ENCODE results near the gene BLOC1S5.

Gene BLOC1S5, protein sequence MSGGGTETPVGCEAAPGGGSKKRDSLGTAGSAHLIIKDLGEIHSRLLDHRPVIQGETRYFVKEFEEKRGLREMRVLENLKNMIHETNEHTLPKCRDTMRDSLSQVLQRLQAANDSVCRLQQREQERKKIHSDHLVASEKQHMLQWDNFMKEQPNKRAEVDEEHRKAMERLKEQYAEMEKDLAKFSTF

DNA sequence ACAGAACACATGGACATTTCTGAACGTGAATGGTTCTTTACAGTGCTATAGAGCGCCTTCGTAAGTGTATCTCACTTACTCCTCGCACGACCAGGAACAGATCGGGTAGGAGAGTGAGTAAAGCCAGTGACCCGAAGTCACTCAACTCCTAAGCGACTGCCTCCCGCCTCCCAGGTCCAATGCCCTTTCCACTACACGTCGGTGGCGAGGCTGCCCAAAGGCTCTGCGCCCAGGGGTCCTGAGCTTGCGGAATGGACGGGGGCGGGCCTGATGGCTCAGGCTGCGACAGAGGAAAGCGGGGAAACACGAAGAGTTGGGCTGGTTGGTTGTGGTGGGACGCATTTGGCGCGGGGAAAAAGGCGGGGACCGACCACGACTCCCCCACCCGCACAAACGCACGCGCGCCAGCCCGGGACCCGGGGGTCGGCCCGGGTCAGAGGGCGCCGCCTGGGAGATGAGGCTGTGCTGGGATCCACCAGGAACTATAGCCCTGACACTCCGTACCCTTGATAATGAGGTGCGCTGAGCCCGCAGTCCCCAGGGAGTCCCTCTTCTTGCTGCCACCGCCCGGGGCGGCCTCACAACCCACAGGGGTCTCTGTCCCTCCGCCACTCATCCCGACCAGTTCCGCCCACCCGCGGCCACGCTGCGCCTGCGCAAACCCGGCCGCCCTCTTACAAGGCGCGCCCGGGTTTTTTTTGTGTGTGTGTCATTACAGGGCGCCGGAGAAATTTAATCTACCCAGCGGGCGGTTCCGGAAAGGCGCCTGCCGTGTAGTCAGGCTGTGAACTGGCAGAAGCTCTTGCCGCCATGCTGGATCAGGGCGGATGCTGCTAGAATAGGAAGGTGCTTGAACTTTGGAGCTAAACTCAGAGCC is at the start of gene BLOC1S5:
Gene BLOC1S5 (minus strand): TSS at position 629 of the 877 bp plus-strand sequence. CDS start 13 bp downstream, at position 616.
- peak; percentile 98 for DNase-seq

DNA sequence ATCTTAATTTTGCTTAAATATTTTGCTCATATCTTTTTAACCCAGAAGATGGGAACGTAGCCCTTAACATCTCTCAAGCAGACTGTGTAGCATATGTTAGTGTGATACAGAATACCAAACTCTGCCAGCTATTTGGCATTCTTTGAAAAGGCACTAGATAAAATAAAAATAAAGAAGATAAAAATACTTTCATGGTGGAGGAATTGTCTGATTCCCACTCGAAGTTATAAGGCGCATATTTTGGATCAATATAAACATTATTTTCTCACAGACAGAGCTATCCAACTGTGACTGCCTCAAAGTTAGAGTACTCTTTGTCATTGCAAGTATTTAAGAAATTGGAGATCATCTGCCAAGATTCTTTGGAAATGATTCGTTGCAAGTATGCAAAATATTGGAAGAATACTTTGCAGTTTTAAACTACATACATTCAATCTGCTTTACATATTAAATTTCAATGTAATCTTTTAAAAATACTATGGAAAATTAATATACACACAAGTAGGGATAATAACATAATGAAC is 49.0 kb upstream of the BLOC1S5 start:
- DNase-seq, result no peak

DNA sequence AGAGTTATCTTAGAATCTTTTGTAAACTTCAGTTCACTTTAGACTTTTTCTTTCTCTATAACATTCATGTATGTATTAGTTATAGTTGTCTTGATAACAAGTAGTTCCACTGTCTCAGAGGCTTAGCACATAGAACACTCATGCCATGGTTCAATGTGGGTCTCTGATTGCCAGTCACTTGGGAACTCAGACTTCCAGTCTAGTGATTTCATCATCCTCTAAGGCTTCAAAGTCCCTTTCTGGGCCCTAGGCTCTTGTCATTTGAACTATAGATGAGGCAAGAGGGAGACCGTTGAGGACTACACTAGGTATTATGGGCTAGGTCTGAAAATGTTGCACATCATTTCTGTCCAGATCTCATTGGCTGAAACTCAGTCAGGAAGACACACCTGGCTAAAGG is 46.5 kb upstream of the BLOC1S5 start:
- DNase-seq, result no peak

DNA sequence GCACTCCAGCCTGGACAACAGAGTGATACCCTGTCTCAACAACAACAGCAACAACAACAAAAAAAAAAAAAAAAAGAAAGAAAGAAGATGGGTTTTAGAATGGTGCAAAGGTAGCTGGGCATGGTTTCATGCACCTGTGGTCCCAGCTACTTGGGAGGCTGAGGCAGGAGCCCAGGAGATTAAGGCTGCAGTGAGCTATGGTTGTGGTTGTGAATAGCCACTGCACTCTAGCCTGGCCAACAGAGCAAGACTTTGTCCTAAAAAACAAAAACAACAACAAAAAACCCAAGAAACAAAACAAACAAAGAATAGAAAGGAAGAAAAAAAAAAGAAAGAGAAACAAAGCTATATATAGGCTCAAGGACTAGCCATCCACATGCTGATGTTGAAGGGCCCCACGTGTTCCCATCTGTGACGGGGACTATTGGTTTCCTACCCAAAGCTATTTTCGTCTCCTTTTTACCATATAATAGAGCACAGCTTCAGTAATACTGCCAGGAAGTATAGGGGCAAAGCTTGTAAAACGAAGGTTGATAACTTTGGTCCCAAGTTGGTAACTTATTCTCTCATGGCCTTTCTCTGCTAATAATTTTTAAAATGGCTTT is 46.0 kb upstream of the BLOC1S5 start:
- DNase-seq, result no peak

DNA sequence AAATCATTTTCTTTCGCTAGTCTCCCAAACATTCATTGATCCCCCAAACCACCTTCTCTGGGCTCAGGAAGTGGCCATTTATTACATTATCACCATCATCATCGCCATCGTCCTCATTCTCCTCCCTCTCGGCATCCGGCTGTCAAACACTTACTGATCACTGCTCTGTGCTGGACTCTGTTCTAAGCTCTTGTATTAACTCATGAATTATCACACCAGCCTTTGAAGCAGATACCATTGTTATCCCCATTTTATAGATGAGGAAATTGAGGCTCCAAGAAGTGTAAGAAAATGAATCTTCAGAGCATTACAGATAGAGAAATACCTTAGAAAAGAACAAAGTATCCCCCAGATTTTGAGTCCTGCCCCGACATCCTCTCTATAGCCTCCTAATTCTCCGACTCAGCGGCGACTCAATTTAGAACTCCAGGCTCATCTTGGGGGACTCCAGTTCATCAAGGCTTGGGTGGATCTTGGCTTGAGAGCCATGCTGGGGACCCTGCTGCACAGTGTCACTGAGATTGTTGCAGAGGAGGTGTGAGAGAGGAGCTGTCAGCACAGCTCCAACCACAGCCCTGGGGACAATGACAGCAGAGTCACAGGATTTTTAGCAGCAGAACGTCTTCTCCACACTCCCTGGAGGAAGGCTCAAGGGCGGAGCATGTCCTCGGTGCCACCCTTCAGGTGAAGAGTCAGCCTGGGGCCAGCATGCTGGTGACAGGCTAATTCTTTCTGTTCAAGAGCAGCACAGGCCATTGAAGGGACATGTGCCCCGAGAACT is 44.8 kb upstream of the BLOC1S5 start:
- DNase-seq, result no peak

DNA sequence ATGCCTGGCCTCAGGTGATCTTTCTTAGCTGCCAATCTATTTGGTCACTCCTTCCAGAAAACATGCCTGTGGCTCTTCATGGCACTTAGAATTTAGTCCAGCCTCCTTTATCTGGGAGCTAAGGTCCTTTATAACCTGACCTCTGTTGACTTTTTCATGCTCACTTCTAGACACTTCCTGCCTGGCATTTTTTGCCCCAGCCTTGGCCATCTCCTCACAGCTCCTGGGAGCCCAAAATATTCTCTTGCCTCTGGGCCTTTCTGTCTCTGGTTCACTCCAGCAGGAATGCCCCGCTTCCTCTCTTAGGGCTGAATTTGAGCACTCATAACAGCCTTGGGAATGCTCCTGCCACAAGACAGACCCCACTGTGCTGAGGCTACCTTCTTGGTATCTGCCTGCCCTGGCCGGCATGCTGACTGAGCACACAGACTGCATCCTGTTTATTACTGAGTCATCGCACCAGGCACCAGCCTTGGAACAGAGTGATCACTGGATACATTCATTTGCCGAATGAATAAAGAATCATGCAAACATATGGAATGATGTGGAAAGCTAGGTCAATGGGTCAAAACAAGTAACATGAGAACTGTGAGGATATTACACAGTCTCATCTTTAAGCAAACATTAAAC is 44.0 kb upstream of the BLOC1S5 start:
- no peak for DNase-seq

DNA sequence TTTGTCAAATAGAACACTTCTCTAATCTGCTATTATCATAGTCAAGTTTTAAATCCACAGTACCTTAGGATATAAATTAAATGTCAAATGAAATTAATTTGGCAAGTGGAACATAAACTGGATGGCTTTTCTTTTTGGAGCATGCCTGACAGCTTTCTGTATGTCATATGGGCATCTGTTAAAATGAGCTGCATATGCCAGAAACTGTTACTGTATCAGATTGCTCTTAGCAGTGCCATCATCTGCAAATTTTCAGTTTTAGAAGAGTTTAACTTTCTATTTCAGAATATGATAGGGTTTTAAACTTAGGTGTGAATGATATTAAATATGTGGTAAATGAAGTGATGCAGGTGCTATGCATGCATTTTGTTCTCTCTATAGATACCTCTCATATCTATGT is 41.6 kb upstream of the BLOC1S5 start:
- no peak for DNase-seq

DNA sequence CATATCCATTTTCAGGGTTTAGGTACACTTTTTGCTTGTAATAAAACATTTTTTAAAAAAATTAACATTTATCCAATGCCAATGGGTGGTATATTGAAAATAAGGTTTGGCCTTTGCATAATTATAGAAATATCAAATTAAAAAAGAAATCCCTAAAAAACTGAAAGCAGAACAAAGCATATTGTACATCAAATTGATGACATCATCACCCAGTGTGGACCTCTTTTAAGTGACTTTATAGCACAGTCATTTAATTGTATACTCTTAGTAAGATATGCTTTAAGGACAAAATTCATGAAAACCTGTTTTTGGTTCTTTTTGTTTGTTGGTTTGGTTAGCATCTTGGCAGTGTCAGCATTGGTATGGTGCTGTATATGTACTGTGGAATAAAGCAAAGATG is 39.5 kb upstream of the BLOC1S5 start:
- DNase-seq, result no peak

DNA sequence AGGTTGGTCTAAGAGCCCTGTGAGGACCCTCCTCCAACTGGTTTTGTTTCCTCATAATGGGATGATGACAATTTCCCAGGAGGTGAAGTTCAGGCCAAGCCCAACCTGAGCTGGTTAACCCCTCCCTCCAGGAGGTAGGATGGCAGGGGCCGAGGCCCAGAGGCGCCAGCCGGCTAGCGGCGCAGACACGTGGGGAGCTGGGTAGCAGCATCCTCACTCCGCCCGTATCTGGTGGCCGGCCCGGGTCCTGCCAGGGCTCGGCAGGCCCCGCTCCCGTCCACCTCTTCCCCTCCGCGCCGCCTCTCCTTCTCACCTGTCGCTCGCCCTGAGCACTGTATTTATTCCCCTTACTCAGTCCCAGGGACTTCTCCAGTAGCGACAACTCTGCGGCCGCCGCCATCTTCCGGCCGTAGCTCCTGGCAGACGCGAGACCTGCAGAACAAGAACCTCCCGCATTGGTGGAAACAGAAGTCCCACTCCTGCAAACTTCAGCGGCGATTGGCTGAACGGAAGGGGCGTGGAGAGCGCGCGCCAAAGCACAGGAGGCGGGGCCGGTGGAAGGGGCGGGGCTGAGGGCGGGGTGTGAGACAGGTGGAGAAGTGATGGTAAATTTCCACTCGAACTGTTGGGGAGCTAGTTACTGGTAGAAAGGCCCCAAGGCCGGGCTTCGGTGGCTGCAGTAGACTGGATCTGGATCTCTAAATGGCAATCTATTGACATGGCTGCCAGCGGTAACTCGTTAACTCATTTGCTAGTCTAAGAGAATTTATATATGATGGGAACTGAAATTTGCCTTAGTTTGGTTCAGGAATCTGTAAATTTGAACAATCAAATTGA is 38.2 kb upstream of the BLOC1S5 start, which contains the start of gene EEF1E1:
Gene EEF1E1 (minus strand): TSS at position 427 of the 837 bp plus-strand sequence. CDS start 27 bp downstream, at position 400.
- peak; percentile 98 to 100 for DNase-seq

DNA sequence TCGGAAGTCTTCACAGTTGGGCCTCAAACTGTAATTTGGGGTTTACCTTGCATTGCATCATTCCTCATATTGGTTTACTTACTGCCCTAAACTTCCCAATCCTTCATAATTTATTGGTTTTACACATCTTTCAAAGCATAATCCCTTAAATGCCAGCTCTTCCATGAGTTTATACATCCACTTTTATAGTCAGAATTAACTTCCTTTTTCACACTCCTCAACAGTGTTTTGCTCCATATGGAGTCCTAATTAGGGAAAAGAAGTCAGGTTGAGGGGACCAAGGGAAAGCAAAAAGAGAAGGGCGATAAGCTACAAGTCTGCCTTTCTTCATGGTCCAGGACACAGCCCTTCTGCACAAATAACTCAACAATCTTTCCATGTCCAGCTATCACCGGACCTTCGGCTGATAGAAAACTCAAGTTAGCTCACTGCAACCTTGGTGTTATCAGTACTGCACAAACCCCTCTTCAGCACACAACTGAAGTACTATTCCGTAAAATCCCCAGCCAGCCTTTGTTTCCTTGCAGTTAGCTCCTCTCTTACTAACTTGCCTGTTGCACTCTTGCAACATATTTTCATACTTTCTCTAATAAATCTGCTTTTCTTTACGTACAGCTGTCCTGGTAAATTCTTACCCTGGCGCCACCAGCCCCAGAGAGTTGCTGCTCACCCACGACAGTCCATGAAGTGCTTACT is 36.1 kb upstream of the BLOC1S5 start:
- DNase-seq, result no peak

DNA sequence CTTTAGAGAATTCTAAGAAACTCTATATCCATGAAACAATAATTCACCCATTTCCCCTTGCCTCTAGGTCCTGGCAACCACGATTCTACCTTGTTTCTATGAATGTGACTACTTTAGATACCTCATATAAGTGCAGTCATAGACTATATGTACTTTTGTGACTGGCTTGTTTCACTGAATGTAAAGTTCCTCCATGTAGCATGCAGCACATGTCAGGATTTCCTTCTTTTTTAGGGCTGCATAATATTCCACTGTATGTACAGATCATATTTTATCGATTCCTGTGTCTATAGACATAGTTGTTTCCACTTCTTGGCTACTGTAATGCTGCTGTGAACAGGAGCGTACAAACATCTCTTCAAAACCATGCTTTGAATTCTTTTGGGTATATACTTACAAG is 26.5 kb upstream of the BLOC1S5 start:
- no peak for DNase-seq

DNA sequence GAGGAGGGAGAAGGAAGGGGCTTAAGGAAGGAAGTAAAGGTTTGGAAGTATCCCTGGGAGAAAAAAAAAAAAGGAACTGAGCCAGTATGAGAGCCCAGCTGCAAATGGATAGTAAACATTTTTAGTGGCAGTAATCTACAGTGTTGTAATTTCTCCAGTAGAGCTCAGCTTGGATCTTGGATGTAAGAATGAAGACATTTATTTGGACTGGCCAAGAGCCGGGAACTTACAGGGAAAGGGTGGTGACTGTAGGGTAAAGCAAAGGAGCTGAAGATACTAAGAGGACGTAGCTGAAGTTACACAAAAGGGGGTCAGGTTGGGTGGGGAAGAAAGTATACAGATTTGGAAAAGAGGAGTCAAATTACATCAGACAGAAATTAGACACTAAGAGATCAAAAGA is 24.7 kb upstream of the BLOC1S5 start:
- no peak for DNase-seq

DNA sequence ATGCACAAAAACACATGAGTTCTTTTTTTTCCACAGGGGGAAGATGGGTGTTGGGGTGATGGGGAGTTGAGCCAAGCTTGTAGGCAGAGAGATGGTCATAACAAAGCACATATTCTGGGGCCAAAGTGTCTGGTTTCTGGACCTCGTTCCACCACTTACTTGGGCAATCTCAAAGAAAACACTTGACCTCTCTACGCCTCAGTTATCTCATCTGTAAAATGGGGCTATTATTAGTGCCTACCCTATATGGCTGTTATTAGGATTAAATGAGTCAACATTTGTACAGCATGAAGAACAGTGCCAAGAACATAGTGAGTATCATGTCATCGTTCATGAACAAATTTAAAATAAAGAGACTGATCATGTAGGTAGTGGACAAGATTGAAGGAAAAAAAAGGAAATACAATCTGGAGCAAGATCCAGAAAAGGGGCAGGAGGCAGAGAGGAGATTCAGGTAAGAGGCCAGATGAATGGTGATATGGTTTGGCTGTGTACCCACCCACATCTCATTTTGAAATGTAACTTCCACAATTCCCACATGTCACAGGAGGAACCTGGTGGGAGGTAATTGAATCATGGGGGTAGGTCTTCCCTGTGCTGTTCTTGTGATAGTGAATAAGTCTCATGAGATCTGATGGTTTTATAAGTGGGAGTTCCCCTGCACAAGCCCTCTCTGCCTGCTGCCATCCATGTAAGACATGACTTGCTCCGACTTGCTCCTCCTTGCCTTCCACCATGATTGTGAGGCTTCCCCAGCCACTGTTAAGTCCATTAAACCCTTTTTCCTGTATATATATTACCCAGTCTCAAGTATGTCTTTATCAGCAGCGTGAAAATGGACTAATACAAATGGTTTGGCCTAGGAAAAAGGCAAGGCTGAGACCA is 23.9 kb upstream of the BLOC1S5 start:
- DNase-seq, result no peak

DNA sequence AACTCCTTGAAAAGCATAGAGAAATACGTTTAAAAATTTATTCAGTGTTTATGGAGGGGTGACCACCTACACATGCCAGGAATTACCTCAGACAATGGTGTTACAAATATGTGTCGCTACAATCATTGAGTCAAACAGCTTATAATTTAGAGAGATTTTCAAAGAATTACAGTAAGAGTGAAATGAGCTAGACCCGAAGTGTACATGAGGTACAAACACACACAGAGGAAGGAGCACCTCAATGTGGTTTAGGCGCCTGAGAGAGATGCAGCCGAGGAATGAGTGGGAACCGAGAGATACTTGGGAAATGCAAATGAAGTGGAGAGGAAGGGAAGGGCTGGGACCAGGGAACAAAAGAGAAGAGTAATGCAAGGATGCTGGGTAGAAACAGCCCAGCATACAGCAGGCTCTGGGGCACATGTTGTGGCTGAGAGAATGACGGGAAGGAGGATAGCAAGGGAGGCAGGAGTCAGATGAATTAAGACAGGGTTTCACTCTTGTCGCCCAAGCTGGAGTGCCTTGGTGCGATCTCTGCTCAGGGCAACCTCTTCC is 22.6 kb upstream of the BLOC1S5 start:
- no peak for DNase-seq

DNA sequence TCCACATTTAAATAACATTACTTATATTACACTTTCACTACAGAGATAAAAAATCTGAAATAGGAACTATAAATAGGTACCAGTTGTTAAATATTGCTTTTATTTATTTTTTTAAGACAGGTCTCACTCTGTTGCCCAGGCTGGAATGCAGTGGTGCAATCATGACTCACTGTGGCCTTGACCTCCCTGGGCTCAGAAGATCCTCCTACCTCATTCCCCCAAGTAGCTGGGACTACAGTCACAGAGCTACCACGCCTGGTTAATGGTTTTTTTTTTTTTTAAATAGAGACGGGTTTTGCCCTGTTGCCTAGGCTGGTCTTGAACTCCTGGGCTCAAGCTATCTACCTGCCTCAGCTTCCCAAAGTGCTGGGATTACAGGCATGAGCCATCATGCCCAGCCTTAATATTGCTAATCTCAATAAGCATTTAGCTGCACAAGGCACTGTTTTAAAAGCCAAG is 20.9 kb upstream of the BLOC1S5 start:
- DNase-seq, result no peak

DNA sequence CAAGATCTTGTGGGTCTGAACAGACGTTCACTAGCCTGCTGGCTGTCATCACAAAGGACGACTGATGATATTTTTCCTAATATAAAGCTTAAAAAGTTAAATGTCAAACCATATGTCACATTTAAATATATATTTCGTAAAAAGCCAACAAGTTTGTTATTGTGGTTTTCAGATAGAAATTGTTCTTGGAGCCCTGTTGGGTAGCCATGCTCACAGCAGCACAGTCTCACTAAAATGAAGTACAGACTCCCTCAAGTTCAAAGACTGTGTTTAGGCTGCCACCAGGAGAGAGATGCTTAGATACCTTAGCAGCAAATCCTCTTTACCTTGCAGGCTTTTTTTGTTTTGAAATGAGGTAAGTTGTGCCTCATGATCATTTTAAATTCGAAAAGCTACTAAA is 20.4 kb upstream of the BLOC1S5 start:
- DNase-seq, result no peak

DNA sequence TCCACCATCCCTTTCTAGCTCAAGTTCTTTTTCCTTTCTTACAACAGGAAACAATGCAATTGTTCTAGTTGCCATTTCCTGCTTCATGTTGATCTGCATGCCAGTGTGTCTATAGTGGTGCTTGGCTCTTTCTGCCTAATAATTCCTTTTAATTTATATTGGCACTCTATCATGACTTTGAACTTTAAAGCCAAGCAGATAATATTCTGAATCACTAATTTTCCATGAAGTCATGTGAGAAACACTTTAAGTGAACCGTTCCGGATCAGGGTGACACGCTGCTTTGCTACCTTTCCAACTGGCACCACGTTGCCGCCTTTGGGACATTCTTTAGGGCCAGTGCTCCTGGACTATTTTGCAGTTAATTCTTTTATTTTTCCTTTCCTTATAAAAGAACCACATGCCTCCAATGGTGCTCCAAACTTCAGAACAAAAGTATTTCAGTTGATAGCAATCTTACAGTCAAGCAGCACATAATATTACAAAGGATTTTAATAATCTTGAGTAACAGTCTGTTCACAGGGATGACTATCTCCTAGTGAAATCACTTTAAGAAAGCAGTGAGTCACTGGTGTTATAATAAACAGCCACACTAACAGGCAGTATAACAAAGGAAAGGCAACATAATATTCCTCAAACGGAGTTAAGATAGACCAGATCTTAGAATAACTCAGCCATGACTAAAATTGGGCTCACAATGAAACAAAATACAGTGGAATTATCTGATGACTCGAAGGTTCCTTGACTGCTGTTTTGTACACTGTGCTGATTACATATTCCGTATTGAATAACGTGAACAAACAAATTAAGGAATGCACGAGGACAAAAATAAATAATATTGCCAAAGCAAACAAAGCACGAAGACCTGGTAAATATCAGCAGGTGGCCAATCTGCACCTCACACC is 19.0 kb upstream of the BLOC1S5 start:
- DNase-seq, result no peak

DNA sequence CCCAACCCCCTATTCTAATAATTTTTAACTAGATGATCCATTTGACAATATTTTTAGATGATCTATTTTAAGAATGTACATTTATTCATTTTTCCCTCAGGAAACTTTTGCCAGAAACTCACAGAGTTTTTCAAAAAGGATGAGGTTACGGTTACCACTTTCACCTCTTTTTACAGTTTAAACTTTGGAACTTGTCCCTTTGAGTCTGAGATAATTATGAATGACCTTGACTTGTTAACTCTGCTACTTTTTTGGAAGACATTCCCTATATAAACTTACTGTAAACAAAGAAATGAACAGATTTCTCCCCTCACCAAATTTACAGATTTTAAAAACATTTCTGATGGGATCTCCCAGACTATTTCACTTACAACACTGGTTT is 18.4 kb upstream of the BLOC1S5 start:
- no peak for DNase-seq
